ENCODE data around the gene SLC6A9. TPM values are rescaled to one million over a fixed set of nuclear protein-coding genes. Genes with fewer than 3 reads are reported as not detected.
A peak's percentile ranks its signal among the peaks of the same experiment; 100 is the strongest.

The SLC6A9 gene
- total RNA-seq, 1 donor, result 11.7 TPM

DNA sequence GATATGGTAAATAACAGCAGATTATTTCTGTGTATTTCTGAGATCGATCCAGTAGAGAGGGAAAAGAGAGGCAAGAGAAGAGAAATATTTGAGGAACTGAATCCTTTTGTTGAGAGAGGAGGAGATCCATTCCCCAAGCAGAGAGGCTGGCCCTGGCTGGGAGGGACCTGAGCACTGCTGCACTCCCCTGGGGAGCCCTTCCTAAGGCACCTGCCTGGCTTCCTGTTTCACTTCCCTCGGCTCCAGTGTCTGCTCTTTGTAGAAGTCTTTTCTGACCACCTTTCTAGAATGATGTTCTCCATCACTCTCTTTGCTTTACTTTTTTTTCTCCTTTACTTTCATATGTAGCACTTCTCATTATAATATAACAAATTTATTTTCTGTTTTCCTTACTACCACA lies 42.3 kb upstream of the SLC6A9 start:
- no peak for DNase-seq (ENCODE audit: low read depth)
- TF ChIP-seq, protein P1, sequence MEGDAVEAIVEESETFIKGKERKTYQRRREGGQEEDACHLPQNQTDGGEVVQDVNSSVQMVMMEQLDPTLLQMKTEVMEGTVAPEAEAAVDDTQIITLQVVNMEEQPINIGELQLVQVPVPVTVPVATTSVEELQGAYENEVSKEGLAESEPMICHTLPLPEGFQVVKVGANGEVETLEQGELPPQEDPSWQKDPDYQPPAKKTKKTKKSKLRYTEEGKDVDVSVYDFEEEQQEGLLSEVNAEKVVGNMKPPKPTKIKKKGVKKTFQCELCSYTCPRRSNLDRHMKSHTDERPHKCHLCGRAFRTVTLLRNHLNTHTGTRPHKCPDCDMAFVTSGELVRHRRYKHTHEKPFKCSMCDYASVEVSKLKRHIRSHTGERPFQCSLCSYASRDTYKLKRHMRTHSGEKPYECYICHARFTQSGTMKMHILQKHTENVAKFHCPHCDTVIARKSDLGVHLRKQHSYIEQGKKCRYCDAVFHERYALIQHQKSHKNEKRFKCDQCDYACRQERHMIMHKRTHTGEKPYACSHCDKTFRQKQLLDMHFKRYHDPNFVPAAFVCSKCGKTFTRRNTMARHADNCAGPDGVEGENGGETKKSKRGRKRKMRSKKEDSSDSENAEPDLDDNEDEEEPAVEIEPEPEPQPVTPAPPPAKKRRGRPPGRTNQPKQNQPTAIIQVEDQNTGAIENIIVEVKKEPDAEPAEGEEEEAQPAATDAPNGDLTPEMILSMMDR (IDR thresholded peaks at IDR 0.05; ENCODE audit: insufficient read depth, low read depth, low read length), result no peak
- H3K4me3 ChIP-seq (ENCODE audit: low read depth, low read length), result no peak overlapping the region

DNA sequence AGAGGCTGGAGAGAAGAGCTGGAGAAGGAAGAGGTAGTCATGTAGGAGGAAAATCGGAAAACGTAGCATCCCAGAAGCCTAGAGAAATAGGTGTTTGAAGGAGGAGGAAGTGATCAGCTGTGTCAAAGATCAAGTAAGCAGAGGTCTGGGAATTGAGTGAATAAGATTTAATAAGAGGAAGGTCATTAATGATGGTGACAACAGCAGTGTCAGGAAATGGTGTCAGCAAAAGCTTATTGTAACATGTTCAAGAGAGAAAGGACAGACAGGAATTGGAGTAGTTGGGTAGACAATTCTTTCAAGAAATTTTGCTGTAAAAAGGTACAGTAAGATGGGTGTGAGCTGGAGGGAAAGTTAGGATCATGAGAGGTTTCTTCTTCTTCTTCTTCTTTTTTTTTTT lies 41.6 kb upstream of the SLC6A9 start:
- H3K4me3 ChIP-seq (ENCODE audit: low read depth, low read length), result no peak overlapping the region
- TF ChIP-seq, protein P1 (IDR thresholded peaks at IDR 0.05; ENCODE audit: insufficient read depth, low read depth, low read length), result no peak
- DNase-seq (ENCODE audit: low read depth), result no peak

GRCh38 chr1:44072204-44072603 lies 40.9 kb upstream of the SLC6A9 start:
- TF ChIP-seq, protein P1 (IDR thresholded peaks at IDR 0.05; ENCODE audit: insufficient read depth, low read depth, low read length), result no peak
- peak; percentile 89 for DNase-seq (ENCODE audit: low read depth)
- no peak overlapping the region for H3K4me3 ChIP-seq (ENCODE audit: low read depth, low read length)

- no peak for DNase-seq (ENCODE audit: low read depth)
- no peak overlapping the region for H3K4me3 ChIP-seq (ENCODE audit: low read depth, low read length)
- TF ChIP-seq, protein P1 (IDR thresholded peaks at IDR 0.05; ENCODE audit: insufficient read depth, low read depth, low read length), result no peak
These were observed 40.2 kb upstream of the SLC6A9 start for GRCh38 chr1:44071461-44071860.

DNA sequence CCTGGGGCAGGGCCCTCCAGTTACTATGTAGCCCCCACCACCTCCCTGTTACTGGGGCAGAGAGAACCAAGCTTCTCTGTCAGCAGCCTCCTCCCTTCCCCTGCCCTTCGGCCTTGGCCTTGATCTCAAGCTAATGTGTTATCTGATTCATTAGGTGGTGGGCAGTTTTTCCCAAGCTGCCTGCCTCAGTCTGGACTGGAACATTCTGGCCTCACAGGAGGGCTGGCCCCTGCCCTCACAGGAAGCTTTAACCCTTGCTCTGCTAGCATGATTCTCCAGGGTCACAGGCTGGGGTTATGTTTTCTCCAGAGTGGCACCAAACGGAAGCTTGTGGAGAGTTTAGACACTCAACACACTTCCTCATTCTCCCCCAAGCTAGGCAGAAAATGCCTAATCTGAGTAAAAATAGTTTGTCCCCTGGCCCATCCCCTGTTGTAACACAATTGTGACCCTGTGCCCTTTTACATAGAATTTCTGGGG lies 37.2 kb upstream of the SLC6A9 start:
- H3K4me3 ChIP-seq (ENCODE audit: low read depth, low read length), result no peak overlapping the region
- TF ChIP-seq, protein P1 (IDR thresholded peaks at IDR 0.05; ENCODE audit: insufficient read depth, low read depth, low read length), result no peak
- peak; percentile 19 for DNase-seq (ENCODE audit: low read depth)

GRCh38 chr1:44067266-44068250 lies 36.3 kb upstream of the SLC6A9 start:
- DNase-seq (ENCODE audit: low read depth), result no peak
- TF ChIP-seq, protein P1 (IDR thresholded peaks at IDR 0.05; ENCODE audit: insufficient read depth, low read depth, low read length), result no peak
- no peak overlapping the region for H3K4me3 ChIP-seq (ENCODE audit: low read depth, low read length)
